GM18505 (cell line): ENCODE measurements around the gene ADCY5.
"Not testable (repeated sequence)": the region's sequence is repeated elsewhere in the genome, so short reads cannot be mapped to it uniquely, and the experiment has no call there.

Experiments used
- ATAC-seq: cut with Tn5 transposase; IDR thresholded peaks from one replicate; pipeline ENCODE4 v1.9.1; 2021; ENCODE audit not compliant: unreplicated experiment
- POLR2A ChIP-seq: IDR thresholded peaks from 4 replicates; pipeline ENCODE4 v1.6.1; 2011; ENCODE audit warnings: borderline replicate concordance; ENCODE audit not compliant: insufficient read depth, insufficient read length; ENCODE audit errors: extremely low read depth

Gene ADCY5

GRCh38 chr3:123448536-123449101 lies at the start of gene ADCY5:
TSS of gene ADCY5 (minus strand) at chr3:123449090. CDS start at chr3:123448545, 545 bp downstream.
- no peak for ATAC-seq
- no peak for TF ChIP-seq POLR2A

- no peak for TF ChIP-seq POLR2A
- ATAC-seq = no peak
Observed at GRCh38 chr3:123493912-123494311, 45.0 kb upstream of the ADCY5 start.

- no peak for TF ChIP-seq POLR2A
- ATAC-seq = no peak
Observed at GRCh38 chr3:123491966-123492587, 43.2 kb upstream of the ADCY5 start.

- TF ChIP-seq POLR2A = no peak
- no peak for ATAC-seq
Observed at GRCh38 chr3:123489400-123490004, 40.6 kb upstream of the ADCY5 start.

GRCh38 chr3:123488645-123489347 lies 39.9 kb upstream of the ADCY5 start:
- no peak for TF ChIP-seq POLR2A
- no peak for ATAC-seq

GRCh38 chr3:123487063-123487462 lies 38.2 kb upstream of the ADCY5 start:
- ATAC-seq = not testable (repeated sequence)

- ATAC-seq = no peak
- no peak for TF ChIP-seq POLR2A
Observed at GRCh38 chr3:123486460-123486859, 37.6 kb upstream of the ADCY5 start.

GRCh38 chr3:123485551-123485950 lies 36.7 kb upstream of the ADCY5 start:
- no peak for ATAC-seq
- TF ChIP-seq POLR2A = no peak

GRCh38 chr3:123483146-123483545 lies 34.3 kb upstream of the ADCY5 start:
- ATAC-seq = no peak
- no peak for TF ChIP-seq POLR2A

GRCh38 chr3:123481722-123482457 lies 33.0 kb upstream of the ADCY5 start:
- ATAC-seq = no peak
- TF ChIP-seq POLR2A = no peak

GRCh38 chr3:123481071-123481470 lies 32.2 kb upstream of the ADCY5 start:
- TF ChIP-seq POLR2A = no peak
- no peak for ATAC-seq

GRCh38 chr3:123480428-123480827 lies 31.5 kb upstream of the ADCY5 start:
- no peak for ATAC-seq
- TF ChIP-seq POLR2A = no peak

GRCh38 chr3:123479891-123480290 lies 31.0 kb upstream of the ADCY5 start:
- TF ChIP-seq POLR2A = no peak
- ATAC-seq = no peak
